KMS-11 (cell line): ENCODE results near the gene PTPRT.

Experiments
- H2AFZ ChIP-seq: fragments of 200-600 bp; sonication (generic); 2 replicates; pipeline ENCODE4 v1.6.1; 2016; ENCODE audit warnings: antibody characterized with exemption, mixed run types, low read depth
- H3K27ac ChIP-seq: fragments of 200-600 bp; sonication (generic); 2 replicates; pipeline ENCODE4 v1.6.1; 2016; ENCODE audit warnings: mild to moderate bottlenecking, mixed run types
- H3K27me3 ChIP-seq: fragments of 200-600 bp; sonication (generic); 2 replicates; pipeline ENCODE4 v1.6.1; 2017; ENCODE audit warnings: mild to moderate bottlenecking, low read depth, mixed run types, moderate library complexity; ENCODE audit not compliant: insufficient read depth
- H3K36me3 ChIP-seq: fragments of 200-600 bp; sonication (generic); 2 replicates; pipeline ENCODE4 v1.6.1; 2017; ENCODE audit warnings: mild to moderate bottlenecking, mixed run types; ENCODE audit not compliant: insufficient read depth
- H3K4me1 ChIP-seq: fragments of 200-600 bp; sonication (generic); 2 replicates; pipeline ENCODE4 v1.6.1; 2016; ENCODE audit warnings: mild to moderate bottlenecking, low read depth, mixed run types; ENCODE audit not compliant: poor library complexity, severe bottlenecking
- H3K4me2 ChIP-seq: fragments of 200-600 bp; sonication (generic); 2 replicates; pipeline ENCODE4 v1.7.0; 2016; ENCODE audit warnings: mild to moderate bottlenecking, mixed run types
- H3K4me3 ChIP-seq: fragments of 200-600 bp; sonication (generic); IDR thresholded peaks from 2 replicates; pipeline ENCODE4 v1.6.1; 2017; ENCODE audit warnings: low read depth, low read length, mixed read lengths; ENCODE audit not compliant: insufficient read depth
- H3K79me2 ChIP-seq: fragments of 200-600 bp; sonication (generic); 2 replicates; pipeline ENCODE4 v1.6.1; 2016; ENCODE audit warnings: low read depth, mixed run types; ENCODE audit not compliant: insufficient read depth
- H3K9ac ChIP-seq: fragments of 200-600 bp; sonication (generic); 2 replicates; pipeline ENCODE4 v1.6.1; 2016; ENCODE audit warnings: mild to moderate bottlenecking, mixed run types
- H4K20me1 ChIP-seq: fragments of 200-600 bp; sonication (generic); 2 replicates; pipeline ENCODE4 v1.6.1; 2016; ENCODE audit warnings: mild to moderate bottlenecking, mixed run types; ENCODE audit not compliant: insufficient read depth
- CTCF ChIP-seq: fragments of 200-600 bp; sonication (generic); conservative IDR thresholded peaks from 2 replicates; pipeline ENCODE4 v1.6.1; 2017; ENCODE audit warnings: low read depth, mild to moderate bottlenecking, antibody characterized with exemption, low read length, moderate library complexity, mixed read lengths

Gene PTPRT

DNA sequence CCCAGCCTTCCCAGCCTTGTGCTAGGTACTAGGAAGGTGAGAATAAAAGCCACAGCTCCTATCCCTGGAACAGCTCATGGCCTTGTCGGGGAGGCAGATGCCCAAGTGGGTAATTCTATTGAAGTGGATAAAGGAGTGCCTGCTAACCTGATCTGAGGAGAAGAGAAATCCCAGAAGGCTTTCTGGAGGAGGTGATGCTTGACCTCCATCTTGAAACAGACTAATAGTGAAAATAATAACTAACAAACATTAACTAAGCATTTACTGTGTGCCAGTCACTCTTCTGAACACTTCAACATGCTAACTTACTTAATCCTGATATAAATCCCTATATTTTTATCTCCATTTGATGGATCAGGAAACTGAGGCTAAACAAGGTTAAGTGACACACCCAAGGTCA, 1078.4 kb downstream of the PTPRT start:
- no peak for TF ChIP-seq CTCF
- H2AFZ ChIP-seq = no peak overlapping the region
- no peaks in the 10 kb centered on the region for H3K79me2 ChIP-seq
- no peak overlapping the region for H3K9ac ChIP-seq
- no peak overlapping the region for H3K4me2 ChIP-seq
- H3K36me3 ChIP-seq = no peaks in the 10 kb centered on the region
- H3K27ac ChIP-seq = no peak overlapping the region
- no peak overlapping the region for H3K4me3 ChIP-seq
- H3K27me3 ChIP-seq = no peaks in the 10 kb centered on the region
- no peaks in the 10 kb centered on the region for H3K4me1 ChIP-seq
- H4K20me1 ChIP-seq = no peaks in the 10 kb centered on the region

DNA sequence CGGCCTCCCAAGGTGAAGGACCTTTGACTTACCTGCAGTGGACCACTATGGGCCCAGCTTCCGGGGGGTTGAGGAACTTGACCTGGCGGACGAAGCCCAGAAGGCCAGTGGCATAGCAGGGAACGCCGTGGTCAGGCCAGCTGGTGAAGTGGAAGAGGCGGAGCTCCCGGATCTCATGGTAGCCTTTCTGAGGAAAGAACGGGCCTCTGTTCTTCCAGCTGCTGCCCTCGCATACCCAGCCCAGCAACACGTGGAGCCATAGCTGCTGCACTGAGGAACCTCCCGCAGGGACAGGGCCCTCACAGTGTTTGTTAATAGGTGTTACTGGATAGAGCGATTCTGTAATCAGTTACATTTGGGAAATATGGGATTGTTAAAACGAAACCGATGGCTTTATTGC, 1079.4 kb downstream of the PTPRT start:
- H3K36me3 ChIP-seq = no peaks in the 10 kb centered on the region
- no peak overlapping the region for H2AFZ ChIP-seq
- H3K79me2 ChIP-seq = no peaks in the 10 kb centered on the region
- H3K27me3 ChIP-seq = no peaks in the 10 kb centered on the region
- H4K20me1 ChIP-seq = no peaks in the 10 kb centered on the region
- TF ChIP-seq CTCF = no peak
- no peak overlapping the region for H3K4me2 ChIP-seq
- no peak overlapping the region for H3K9ac ChIP-seq
- no peaks in the 10 kb centered on the region for H3K4me1 ChIP-seq
- no peak overlapping the region for H3K27ac ChIP-seq
- H3K4me3 ChIP-seq = no peak overlapping the region

- no peaks in the 10 kb centered on the region for H4K20me1 ChIP-seq
- H3K36me3 ChIP-seq = no peaks in the 10 kb centered on the region
- H3K9ac ChIP-seq = no peak overlapping the region
- H3K27me3 ChIP-seq = no peaks in the 10 kb centered on the region
- H2AFZ ChIP-seq = no peak overlapping the region
- H3K79me2 ChIP-seq = no peaks in the 10 kb centered on the region
- TF ChIP-seq CTCF = no peak
- H3K4me1 ChIP-seq = peaks cover 21% of the 10 kb centered on the region
- no peak overlapping the region for H3K27ac ChIP-seq
- no peak overlapping the region for H3K4me3 ChIP-seq
- no peak overlapping the region for H3K4me2 ChIP-seq
These were observed 1087.7 kb downstream of the PTPRT start for GRCh38 chr20:42102000-42102399.

GRCh38 chr20:42100137-42100704, 1089.5 kb downstream of the PTPRT start:
- H3K36me3 ChIP-seq = no peaks in the 10 kb centered on the region
- H4K20me1 ChIP-seq = no peaks in the 10 kb centered on the region
- no peaks in the 10 kb centered on the region for H3K79me2 ChIP-seq
- H3K27me3 ChIP-seq = no peaks in the 10 kb centered on the region
- H2AFZ ChIP-seq = no peak overlapping the region
- no peak for TF ChIP-seq CTCF
- no peak overlapping the region for H3K4me2 ChIP-seq
- peaks cover 39% of the 10 kb centered on the region for H3K4me1 ChIP-seq
- H3K4me3 ChIP-seq = no peak overlapping the region
- no peak overlapping the region for H3K9ac ChIP-seq
- no peak overlapping the region for H3K27ac ChIP-seq
